Activated CD4-positive, CD25-positive, alpha-beta regulatory T cell treated with anti-CD3 and anti-CD28 coated beads, Interleukin-2, amount 50 U/mL, for 72 hours (primary cell): ENCODE results near the gene CDK5RAP1.
"Not testable (repeated sequence)": the region's sequence is repeated elsewhere in the genome, so short reads cannot be mapped to it uniquely, and the experiment has no call there.

Experiments used
- DNase-seq: peaks from one replicate; pipeline ENCODE4 v3.0.0; 2021

The CDK5RAP1 gene

GRCh38 chr20:33401184-33401920 is at the start of gene CDK5RAP1:
Gene CDK5RAP1 (minus strand): TSS chr20:33401519. CDS start chr20:33397064, 4,455 bp downstream.
- peak; percentile 81 for DNase-seq

GRCh38 chr20:33450867-33451266 is 49.5 kb upstream of the CDK5RAP1 start:
- DNase-seq = no peak

GRCh38 chr20:33445881-33446625 is 44.7 kb upstream of the CDK5RAP1 start:
- DNase-seq = no peak

GRCh38 chr20:33444797-33445560 is 43.7 kb upstream of the CDK5RAP1 start:
- no peak for DNase-seq

- DNase-seq = peak; percentile 88
Measured at GRCh38 chr20:33443512-33444239, 42.4 kb upstream of the CDK5RAP1 start, which contains the start of gene SNTA1. Gene SNTA1 (minus strand): TSS chr20:33443763. CDS start chr20:33443620, 143 bp downstream.

GRCh38 chr20:33443006-33443511 is 41.7 kb upstream of the CDK5RAP1 start:
- no peak for DNase-seq

- DNase-seq = no peak
Measured at GRCh38 chr20:33442136-33443005, 41.1 kb upstream of the CDK5RAP1 start.

- no peak for DNase-seq
Measured at GRCh38 chr20:33441142-33441955, 40.0 kb upstream of the CDK5RAP1 start.

GRCh38 chr20:33440562-33440961 is 39.2 kb upstream of the CDK5RAP1 start:
- not testable (repeated sequence) for DNase-seq

- DNase-seq = no peak
Measured at GRCh38 chr20:33438481-33438880, 37.2 kb upstream of the CDK5RAP1 start.

GRCh38 chr20:33437141-33437911 is 36.0 kb upstream of the CDK5RAP1 start:
- DNase-seq = no peak

- DNase-seq = no peak
Measured at GRCh38 chr20:33434434-33434833, 33.1 kb upstream of the CDK5RAP1 start.

- no peak for DNase-seq
Measured at GRCh38 chr20:33433465-33434234, 32.3 kb upstream of the CDK5RAP1 start.

- no peak for DNase-seq
Measured at GRCh38 chr20:33431797-33432381, 30.6 kb upstream of the CDK5RAP1 start.

- DNase-seq = not testable (repeated sequence)
Measured at GRCh38 chr20:33423875-33424274, 22.6 kb upstream of the CDK5RAP1 start.

GRCh38 chr20:33423141-33423834 is 22.0 kb upstream of the CDK5RAP1 start:
- DNase-seq = no peak

GRCh38 chr20:33419140-33419974 is 18.0 kb upstream of the CDK5RAP1 start:
- DNase-seq = no peak
